SU-DHL-6 (cell line): ENCODE data around the gene LRRC10B.

ENCODE experiments used
- H2AFZ ChIP-seq: fragments of 200-600 bp; sonication (generic); 2 replicates; pipeline ENCODE4 v1.6.1; 2014; ENCODE audit warnings: low read depth, mild to moderate bottlenecking, moderate library complexity, mixed read lengths, antibody characterized with exemption, low read length; ENCODE audit not compliant: severe bottlenecking
- H3F3A ChIP-seq: fragments of 200-600 bp; shearing (Covaris generic); 2 replicates; pipeline ENCODE4 v1.6.0; 2016; ENCODE audit warnings: antibody characterized with exemption, mild to moderate bottlenecking; ENCODE audit not compliant: insufficient read depth
- H3K27ac ChIP-seq: fragments of 200-600 bp; sonication (generic); 2 replicates; pipeline ENCODE4 v1.5.1; 2016; ENCODE audit warnings: low read depth, mild to moderate bottlenecking, low read length, moderate library complexity, mixed read lengths
- H3K27me3 ChIP-seq: fragments of 200-600 bp; sonication (generic), shearing (Covaris generic); 2 replicates; pipeline ENCODE4 v1.6.0; 2014; ENCODE audit warnings: mild to moderate bottlenecking, low read length
- H3K36me3 ChIP-seq: fragments of 200-600 bp; sonication (generic); 2 replicates; pipeline ENCODE4 v1.6.1; 2014; ENCODE audit warnings: mild to moderate bottlenecking, low read length, mixed read lengths
- H3K4me2 ChIP-seq: fragments of 300-600, 200-600 bp; shearing (Covaris generic), sonication (generic); 2 replicates; pipeline ENCODE4 v1.6.0; 2014; ENCODE audit warnings: low read length, low read depth, mild to moderate bottlenecking; ENCODE audit not compliant: poor library complexity, severe bottlenecking
- H3K4me3 ChIP-seq: fragments of 200-600 bp; sonication (generic); 2 replicates; pipeline ENCODE4 v1.5.1; 2014; ENCODE audit warnings: antibody characterized with exemption, low read length, mild to moderate bottlenecking, mixed read lengths; ENCODE audit not compliant: insufficient read depth, poor library complexity, severe bottlenecking
- H3K79me2 ChIP-seq: fragments of 200-600 bp; sonication (generic); 2 replicates; pipeline ENCODE4 v1.6.1; 2014; ENCODE audit warnings: mild to moderate bottlenecking, low read length, moderate library complexity; ENCODE audit not compliant: insufficient read depth
- H3K9ac ChIP-seq: fragments of 200-600 bp; sonication (generic); 2 replicates; pipeline ENCODE4 v1.7.0; 2014; ENCODE audit warnings: mild to moderate bottlenecking, low read length
- H3K9me2 ChIP-seq: fragments of 200-600 bp; sonication (generic); replicated peaks from 2 replicates; pipeline ENCODE4 v1.6.1; 2014; ENCODE audit warnings: low read length; ENCODE audit not compliant: insufficient read depth
- H3K9me3 ChIP-seq: fragments of 200-600 bp; sonication (generic); 2 replicates; pipeline ENCODE4 v1.6.1; 2014; ENCODE audit warnings: low read length, mixed read lengths; ENCODE audit not compliant: insufficient read depth
- H4K20me1 ChIP-seq: fragments of 200-600 bp; sonication (generic); 2 replicates; pipeline ENCODE4 v1.6.1; 2014; ENCODE audit warnings: low read depth, mild to moderate bottlenecking, antibody characterized with exemption, low read length, moderate library complexity, mixed read lengths
- CTCF ChIP-seq: fragments of 200-600 bp; sonication (generic); IDR thresholded peaks from one replicate; pipeline ENCODE4 v1.5.1; 2017; ENCODE audit warnings: antibody characterized with exemption, mild to moderate bottlenecking, low read length, moderate library complexity; ENCODE audit not compliant: insufficient read depth, poor library complexity, severe bottlenecking
- EZH2phosphoT487 ChIP-seq: fragments of 200-600 bp; sonication (generic), shearing (Covaris generic); conservative IDR thresholded peaks from 2 replicates; pipeline ENCODE4 v1.6.1; 2018; ENCODE audit warnings: mild to moderate bottlenecking, antibody characterized with exemption, low read length, moderate library complexity, mixed read lengths

Gene LRRC10B

GRCh38 chr11:61534025-61534932 lies 25.7 kb downstream of the LRRC10B start:
- Histone ChIP-seq H3K9me2 (no peaks in the 10 kb centered on the region), H4K20me1 (no peaks in the 10 kb centered on the region), H3K9ac (no peak overlapping the region), H3F3A (no peaks in the 10 kb centered on the region), H3K9me3 (no peaks in the 10 kb centered on the region), H3K4me2 (no peak overlapping the region), H3K27ac (no peak overlapping the region), H3K4me3 (no peak overlapping the region), H3K27me3 (no peaks in the 10 kb centered on the region), H3K79me2 (no peaks in the 10 kb centered on the region), H2AFZ (no peak overlapping the region), H3K36me3 (no peaks in the 10 kb centered on the region)
- TF ChIP-seq EZH2phosphoT487, result no peak
- TF ChIP-seq CTCF, result no peak

- H2AFZ ChIP-seq, result no peak overlapping the region
- H3K4me3 ChIP-seq, result no peak overlapping the region
- H3F3A ChIP-seq, result no peaks in the 10 kb centered on the region
- no peaks in the 10 kb centered on the region for H4K20me1 ChIP-seq
- TF ChIP-seq CTCF, result no peak
- TF ChIP-seq EZH2phosphoT487, result no peak
- no peaks in the 10 kb centered on the region for H3K9me2 ChIP-seq
- no peak overlapping the region for H3K27ac ChIP-seq
- no peaks in the 10 kb centered on the region for H3K27me3 ChIP-seq
- no peaks in the 10 kb centered on the region for H3K9me3 ChIP-seq
- no peaks in the 10 kb centered on the region for H3K79me2 ChIP-seq
- H3K36me3 ChIP-seq, result no peaks in the 10 kb centered on the region
- H3K4me2 ChIP-seq, result no peak overlapping the region
- no peak overlapping the region for H3K9ac ChIP-seq
Measured at GRCh38 chr11:61534933-61535839, 26.6 kb downstream of the LRRC10B start.

- no peak overlapping the region for H3K9ac ChIP-seq
- H3K79me2 ChIP-seq, result no peaks in the 10 kb centered on the region
- no peaks in the 10 kb centered on the region for H3K36me3 ChIP-seq
- H4K20me1 ChIP-seq, result no peaks in the 10 kb centered on the region
- no peaks in the 10 kb centered on the region for H3K27me3 ChIP-seq
- H3K4me2 ChIP-seq, result no peak overlapping the region
- H3K4me3 ChIP-seq, result no peak overlapping the region
- H3K27ac ChIP-seq, result no peak overlapping the region
- no peaks in the 10 kb centered on the region for H3K9me2 ChIP-seq
- H3F3A ChIP-seq, result no peaks in the 10 kb centered on the region
- no peaks in the 10 kb centered on the region for H3K9me3 ChIP-seq
- no peak overlapping the region for H2AFZ ChIP-seq
- TF ChIP-seq CTCF (no peak), EZH2phosphoT487 (no peak)
Measured at GRCh38 chr11:61535998-61536675, 27.6 kb downstream of the LRRC10B start.
